ENCODE results near the gene PPFIBP1.

- no peak for TF ChIP-seq CTCF (IDR thresholded peaks at IDR 0.05)
- no peak for TF ChIP-seq POLR2A (IDR thresholded peaks at IDR 0.05)
These were observed 103.3 kb downstream of the PPFIBP1 start for GRCh38 chr12:27627123-27627852.
